HG03442 (cell line): ENCODE data around the gene EMCN.
"Not testable (repeated sequence)": the region's sequence is repeated elsewhere in the genome, so short reads cannot be mapped to it uniquely, and the experiment has no call there.

Experiments
- ATAC-seq: cut with Tn5 transposase; IDR thresholded peaks from one replicate; pipeline ENCODE4 v1.9.1; 2021; ENCODE audit warnings: mild to moderate bottlenecking, moderate library complexity; ENCODE audit not compliant: unreplicated experiment

Gene EMCN

GRCh38 chr4:100386270-100386669 is 131.6 kb downstream of the EMCN start:
- ATAC-seq, result no peak

- ATAC-seq, result not testable (repeated sequence)
Observed at GRCh38 chr4:100380401-100380800, 137.4 kb downstream of the EMCN start.

- no peak for ATAC-seq
Observed at GRCh38 chr4:100379583-100380105, 138.2 kb downstream of the EMCN start.

- ATAC-seq, result no peak
Observed at GRCh38 chr4:100372432-100372831, 145.4 kb downstream of the EMCN start.

- ATAC-seq, result peak; percentile 56
Observed at GRCh38 chr4:100369871-100370270, 148.0 kb downstream of the EMCN start.

- no peak for ATAC-seq
Observed at GRCh38 chr4:100367451-100367850, 150.4 kb downstream of the EMCN start.

GRCh38 chr4:100366213-100366612 is 151.6 kb downstream of the EMCN start:
- ATAC-seq, result no peak

- no peak for ATAC-seq
Observed at GRCh38 chr4:100362366-100362765, 155.5 kb downstream of the EMCN start.

GRCh38 chr4:100361336-100361735 is 156.5 kb downstream of the EMCN start:
- no peak for ATAC-seq

- ATAC-seq, result no peak
Observed at GRCh38 chr4:100360211-100360610, 157.6 kb downstream of the EMCN start.

- no peak for ATAC-seq
Observed at GRCh38 chr4:100359441-100359840, 158.4 kb downstream of the EMCN start.

GRCh38 chr4:100357542-100357941 is 160.3 kb downstream of the EMCN start:
- no peak for ATAC-seq

GRCh38 chr4:100356172-100356571 is 161.7 kb downstream of the EMCN start:
- no peak for ATAC-seq

- ATAC-seq, result not testable (repeated sequence)
Observed at GRCh38 chr4:100352352-100352751, 165.5 kb downstream of the EMCN start.

- no peak for ATAC-seq
Observed at GRCh38 chr4:100348473-100348872, 169.3 kb downstream of the EMCN start.

GRCh38 chr4:100347241-100347640 is 170.6 kb downstream of the EMCN start:
- ATAC-seq, result no peak

- no peak for ATAC-seq
Observed at GRCh38 chr4:100345585-100345984, 172.2 kb downstream of the EMCN start.
